GM21526 (cell line): ENCODE measurements around the gene USP16.
"Not testable (repeated sequence)": the region's sequence is repeated elsewhere in the genome, so short reads cannot be mapped to it uniquely, and the experiment has no call there.

ENCODE experiments used
- ATAC-seq: cut with Tn5 transposase; IDR thresholded peaks from one replicate; pipeline ENCODE4 v1.9.1; 2021; ENCODE audit warnings: moderate library complexity; ENCODE audit not compliant: unreplicated experiment, low FRiP score

USP16 gene

GRCh38 chr21:29024474-29025327 is at the start of gene USP16:
USP16 (plus strand) TSS chr21:29024668; CDS start chr21:29027914, 3,246 bp downstream.
- ATAC-seq = peak; percentile 94

- no peak for ATAC-seq
Observed at GRCh38 chr21:28975397-28975796, 49.1 kb upstream of the USP16 start.

- ATAC-seq = no peak
Observed at GRCh38 chr21:28979092-28979491, 45.4 kb upstream of the USP16 start.

- no peak for ATAC-seq
Observed at GRCh38 chr21:28982637-28983036, 41.8 kb upstream of the USP16 start.

GRCh38 chr21:28986677-28987076 is 37.8 kb upstream of the USP16 start:
- no peak for ATAC-seq

- ATAC-seq = not testable (repeated sequence)
Observed at GRCh38 chr21:28988146-28988545, 36.3 kb upstream of the USP16 start.

- ATAC-seq = peak; percentile 7
Observed at GRCh38 chr21:28991861-28992525, 32.5 kb upstream of the USP16 start.

GRCh38 chr21:28992526-28993292 is 31.8 kb upstream of the USP16 start, which contains the start of gene LTN1:
LTN1 (minus strand) TSS chr21:28992877; CDS start chr21:28992805, 72 bp downstream.
- peak; percentile 96 for ATAC-seq

GRCh38 chr21:28993293-28993629 is 31.2 kb upstream of the USP16 start:
- no peak for ATAC-seq

GRCh38 chr21:29002442-29003144 is 21.9 kb upstream of the USP16 start:
- peak; percentile 99 for ATAC-seq

GRCh38 chr21:29005696-29006095 is 18.8 kb upstream of the USP16 start:
- ATAC-seq = no peak

- ATAC-seq = no peak
Observed at GRCh38 chr21:29007135-29007534, 17.3 kb upstream of the USP16 start.

GRCh38 chr21:29007810-29008209 is 16.7 kb upstream of the USP16 start:
- no peak for ATAC-seq

GRCh38 chr21:29008367-29008766 is 16.1 kb upstream of the USP16 start:
- ATAC-seq = no peak

GRCh38 chr21:29011236-29011635 is 13.2 kb upstream of the USP16 start:
- not testable (repeated sequence) for ATAC-seq

- no peak for ATAC-seq
Observed at GRCh38 chr21:29017639-29018237, 6.7 kb upstream of the USP16 start.

GRCh38 chr21:29018540-29018939 is 5.9 kb upstream of the USP16 start:
- peak; percentile 12 for ATAC-seq

GRCh38 chr21:29022166-29022565 is 2.3 kb upstream of the USP16 start:
- no peak for ATAC-seq

- no peak for ATAC-seq
Observed at GRCh38 chr21:29025328-29025713, 853 bp downstream of the USP16 start.

GRCh38 chr21:29029524-29029923 is 5.1 kb downstream of the USP16 start:
- ATAC-seq = no peak
